Activated CD8-positive, alpha-beta T cell treated with anti-CD3 and anti-CD28 coated beads for 36 hours (primary cell): ENCODE measurements around the gene SLC12A9. TPM values are rescaled to one million over a fixed set of nuclear protein-coding genes. Genes with fewer than 3 reads are reported as not detected.

Experiments used
- ATAC-seq: fragments of 200-7000 bp; cut with Tn5 transposase; one replicate; pipeline ENCODE4 v1.10.0; 2021; ENCODE audit warnings: mild to moderate bottlenecking, moderate library complexity
- CTCF ChIA-PET: fragments of 350-600 bp; sonication (Branson Sonifier 250); formaldehyde crosslinking; loops from one replicate; lab custom pipeline; 2021; ENCODE audit warnings: antibody characterized with exemption; lab: Charles Lee
- POLR2A ChIA-PET: fragments of 350-600 bp; sonication (Branson Sonifier 250); formaldehyde crosslinking; loops from one replicate; lab custom pipeline; 2021; ENCODE audit warnings: antibody characterized with exemption; lab: Charles Lee
- DNase-seq: peaks from one replicate; pipeline ENCODE4 v3.0.0-alpha.2; 2020
- H3K27ac Mint-ChIP-seq: one replicate; pipeline ENCODE4 v1.8.0; 2021; ENCODE audit warnings: mild to moderate bottlenecking, mixed read lengths
- H3K27me3 Mint-ChIP-seq: one replicate; pipeline ENCODE4 v1.8.0; 2021; ENCODE audit warnings: mixed read lengths
- H3K36me3 Mint-ChIP-seq: one replicate; pipeline ENCODE4 v1.8.0; 2021; ENCODE audit warnings: low read depth, mixed read lengths
- H3K4me1 Mint-ChIP-seq: one replicate; pipeline ENCODE4 v1.8.0; 2021; ENCODE audit warnings: low read depth, mixed read lengths
- H3K4me3 Mint-ChIP-seq: one replicate; pipeline ENCODE4 v1.8.0; 2021; ENCODE audit warnings: mild to moderate bottlenecking, moderate library complexity, mixed read lengths
- H3K9me3 Mint-ChIP-seq: one replicate; pipeline ENCODE4 v1.8.0; 2021; ENCODE audit warnings: mixed read lengths
- intact Hi-C: fragments of 100-400 bp; cut with micrococcal nuclease; formaldehyde crosslinking; loops from one replicate; pipeline ENCODE4 v1.10.0; 2022
- total RNA-seq, 2 experiments: library from RNA; stranded (reverse); gene quantifications; one replicate each; pipeline ENCODE4 v1.2.3, GENCODE V29; 2021
- TF ChIP-seq, protein P1 (sequence below): fragments of 200-600 bp; IDR thresholded peaks from one replicate; pipeline ENCODE4 v1.8.0; 2022; ENCODE audit warnings: antibody characterized with exemption, mild to moderate bottlenecking

SLC12A9 gene
- total RNA-seq, 2 experiments from 2014 or later = 10.2 to 11.3 TPM

DNA sequence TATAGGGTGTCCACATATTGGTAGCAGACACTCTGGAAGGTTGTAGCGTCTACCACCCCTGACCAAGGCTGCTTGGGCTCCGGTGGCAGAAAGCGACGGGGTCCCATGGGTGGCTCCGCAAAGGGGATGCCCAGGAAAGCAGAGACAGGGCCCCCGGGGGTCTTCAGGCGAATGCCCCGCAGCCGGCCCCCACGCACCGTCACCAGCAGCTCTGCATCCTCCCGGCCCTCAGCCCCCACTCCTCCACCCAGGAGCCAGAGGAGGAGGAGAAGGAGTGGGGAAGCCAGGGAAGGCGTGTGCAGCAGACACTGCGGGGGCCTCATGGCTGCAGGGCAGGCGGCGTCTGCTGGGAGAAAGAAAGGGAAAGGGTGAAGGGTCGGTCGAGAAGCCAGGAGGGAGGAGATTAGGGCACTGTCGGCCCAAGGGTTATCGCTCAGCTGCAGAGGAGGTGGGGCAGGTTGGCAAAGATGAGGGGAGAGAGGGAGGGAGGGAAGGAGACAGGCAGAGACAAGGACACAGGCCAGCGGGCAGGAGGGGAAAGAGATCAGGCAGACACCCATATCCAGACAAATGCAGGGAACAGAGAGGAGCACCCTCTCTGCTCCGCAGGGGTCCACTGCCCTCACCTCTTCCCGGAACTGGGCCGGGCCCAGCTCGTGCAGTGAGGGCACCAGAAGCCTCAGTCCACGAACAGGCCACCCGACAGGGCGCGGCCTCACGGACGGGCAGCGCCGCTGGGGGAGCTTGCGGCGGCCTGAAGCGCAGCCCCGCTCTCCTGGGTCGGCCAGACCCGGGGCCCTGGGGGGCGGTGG lies 41.6 kb downstream of the SLC12A9 start:
- H3K4me1 Mint-ChIP-seq = peaks cover 14% of the 10 kb centered on the region
- no peak overlapping the region for H3K4me3 Mint-ChIP-seq
- intact Hi-C loops = no loop called here
- DNase-seq (no peak), ATAC-seq (no peak)
- H3K27ac Mint-ChIP-seq = no peak overlapping the region
- ChIA-PET POLR2A (interaction anchor here (0.5 to 1.3 kb wide), 2 partner anchors 18 to 19 kb away, joined by 3 to 4 read pairs; partner anchors contain the start of gene SRRT), CTCF (interaction anchor here (0.8 to 2.9 kb wide), 11 partner anchors 9 to 277 kb away, joined by 3 to 15 read pairs (median 4); partner anchors contain the start of gene TRIM56)
- peaks cover 43% of the 10 kb centered on the region for H3K27me3 Mint-ChIP-seq
- no peaks in the 10 kb centered on the region for H3K36me3 Mint-ChIP-seq
- TF ChIP-seq, protein P1, sequence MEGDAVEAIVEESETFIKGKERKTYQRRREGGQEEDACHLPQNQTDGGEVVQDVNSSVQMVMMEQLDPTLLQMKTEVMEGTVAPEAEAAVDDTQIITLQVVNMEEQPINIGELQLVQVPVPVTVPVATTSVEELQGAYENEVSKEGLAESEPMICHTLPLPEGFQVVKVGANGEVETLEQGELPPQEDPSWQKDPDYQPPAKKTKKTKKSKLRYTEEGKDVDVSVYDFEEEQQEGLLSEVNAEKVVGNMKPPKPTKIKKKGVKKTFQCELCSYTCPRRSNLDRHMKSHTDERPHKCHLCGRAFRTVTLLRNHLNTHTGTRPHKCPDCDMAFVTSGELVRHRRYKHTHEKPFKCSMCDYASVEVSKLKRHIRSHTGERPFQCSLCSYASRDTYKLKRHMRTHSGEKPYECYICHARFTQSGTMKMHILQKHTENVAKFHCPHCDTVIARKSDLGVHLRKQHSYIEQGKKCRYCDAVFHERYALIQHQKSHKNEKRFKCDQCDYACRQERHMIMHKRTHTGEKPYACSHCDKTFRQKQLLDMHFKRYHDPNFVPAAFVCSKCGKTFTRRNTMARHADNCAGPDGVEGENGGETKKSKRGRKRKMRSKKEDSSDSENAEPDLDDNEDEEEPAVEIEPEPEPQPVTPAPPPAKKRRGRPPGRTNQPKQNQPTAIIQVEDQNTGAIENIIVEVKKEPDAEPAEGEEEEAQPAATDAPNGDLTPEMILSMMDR = no peak
- H3K9me3 Mint-ChIP-seq = no peaks in the 10 kb centered on the region

DNA sequence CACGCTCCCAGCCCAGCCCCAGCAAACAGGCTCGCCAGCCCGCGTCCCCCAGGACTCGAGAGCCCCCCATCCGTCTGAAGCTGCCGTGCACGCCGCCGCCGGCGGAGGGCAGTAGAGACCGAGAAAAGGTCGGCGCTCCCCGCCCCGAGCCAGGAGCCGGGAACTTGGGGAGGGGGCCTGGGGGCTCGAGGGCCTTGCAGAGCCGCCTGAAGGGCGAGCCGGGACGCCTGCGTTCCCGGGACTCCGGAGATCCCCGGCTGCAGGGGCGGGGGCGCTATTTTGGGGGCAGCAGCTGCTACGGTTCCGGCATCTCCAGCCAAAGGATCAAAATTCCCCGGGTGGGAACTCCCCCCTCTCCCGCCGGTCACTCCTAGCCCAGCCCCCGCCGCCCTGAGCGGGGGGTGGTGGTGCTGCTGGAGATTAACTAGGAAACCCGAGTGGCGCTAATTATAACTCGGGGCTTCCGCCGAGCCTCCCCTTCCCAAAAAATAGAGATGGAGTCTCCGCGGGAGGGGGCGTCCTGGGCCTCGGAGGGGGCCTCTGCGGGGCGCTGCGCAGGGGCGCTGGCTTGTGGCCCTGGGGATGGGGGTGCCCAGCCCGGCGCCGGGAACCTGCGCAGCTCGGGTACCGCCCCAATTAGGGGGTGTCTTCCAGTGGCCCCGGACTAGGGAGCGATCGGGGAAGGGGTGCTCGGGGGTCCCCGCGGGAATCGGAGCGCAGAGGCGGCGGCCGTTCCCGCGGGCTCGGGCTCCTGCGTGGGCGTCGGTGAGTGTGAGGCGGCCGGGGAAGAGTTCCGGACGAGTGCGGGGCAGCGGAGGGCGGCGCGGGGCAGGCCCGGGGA lies 42.6 kb downstream of the SLC12A9 start:
- POLR2A ChIA-PET = interaction anchor here (1.3 kb wide), 1 partner anchor 19 kb away, joined by 4 read pairs; no protein-coding TSS in a partner anchor
- intact Hi-C loops = loop anchor here (5.0 kb wide), 1 partner anchor 182 kb away; no protein-coding TSS in a partner anchor

DNA sequence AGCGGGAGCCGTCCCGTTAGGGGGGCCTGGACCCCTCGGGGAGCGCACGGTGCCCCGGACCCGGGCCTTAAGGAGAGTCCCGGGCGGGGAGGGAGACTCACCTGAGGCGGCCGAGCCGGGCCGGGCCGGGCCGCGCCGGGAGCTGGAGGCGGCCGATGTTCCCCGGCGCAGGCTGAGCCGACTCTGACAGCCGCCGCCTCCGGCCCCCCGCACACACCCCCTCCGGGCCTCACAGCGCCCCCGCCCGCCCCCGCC lies 43.1 kb downstream of the SLC12A9 start, which contains the start of gene ACHE:
ACHE (minus strand) TSS at position 188 of the 255 bp plus-strand sequence. CDS start 1,656 bp downstream, outside the sequence.
- intact Hi-C loops = loop anchor here (5.0 kb wide), 1 partner anchor 182 kb away; no protein-coding TSS in a partner anchor
- peak within 1 kb of the TSS; percentile 39 for H3K4me3 Mint-ChIP-seq
- POLR2A ChIA-PET = no interaction called here

More for the DNA sequence above, 42.6 kb downstream of the SLC12A9 start:
- Mint-ChIP-seq H3K4me1 (peaks cover 14% of the 10 kb centered on the region), H3K27ac (no peak overlapping the region), H3K4me3 (peak overlapping the region; percentile 17), H3K36me3 (no peaks in the 10 kb centered on the region), H3K9me3 (no peaks in the 10 kb centered on the region), H3K27me3 (peaks cover 45% of the 10 kb centered on the region)
- peak; percentile 22 for ATAC-seq
- CTCF ChIA-PET = interaction anchor here (0.6 to 2.9 kb wide), 15 partner anchors 8 to 297 kb away, joined by 3 to 15 read pairs (median 4); partner anchors contain the start of gene TRIM56
- peak; percentile 72 for DNase-seq
- TF ChIP-seq, protein P1 = peak; percentile 94

DNA sequence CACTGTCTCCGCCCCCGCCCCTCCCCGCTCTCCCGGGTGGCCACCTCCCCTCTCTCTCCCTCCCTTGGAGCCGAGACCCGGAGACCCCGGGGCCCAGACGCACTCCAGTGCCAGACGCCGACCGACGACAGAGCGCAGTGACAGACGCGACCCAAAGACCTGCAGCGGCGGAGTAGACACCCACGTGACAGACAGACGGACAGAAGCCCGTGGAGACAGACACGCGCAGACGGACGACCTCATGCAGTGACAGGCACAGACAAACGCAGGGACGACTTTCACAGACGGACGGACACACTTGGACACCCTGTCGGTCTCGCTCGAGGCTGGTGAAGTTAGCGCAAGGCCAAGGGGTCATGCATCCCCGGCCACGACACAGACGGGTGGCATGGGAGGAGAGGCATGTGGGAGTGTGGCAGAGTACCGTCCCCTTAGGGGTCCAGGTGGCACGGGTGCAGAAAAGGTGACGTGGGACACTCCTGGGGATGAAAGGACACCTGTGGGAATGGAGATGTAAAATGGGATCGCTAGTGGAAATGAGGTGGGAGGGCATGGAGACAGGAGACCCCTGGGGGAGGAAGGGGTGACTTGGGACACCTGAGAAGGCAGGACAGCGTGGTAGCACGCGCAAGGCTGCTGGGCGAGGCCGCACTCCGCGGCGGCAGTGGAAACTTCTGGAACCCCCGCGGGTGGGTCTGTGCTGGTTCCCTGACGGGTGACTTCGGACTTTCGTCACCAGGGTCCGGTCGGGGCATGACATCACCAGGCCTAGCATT lies 43.6 kb downstream of the SLC12A9 start:
- Mint-ChIP-seq H3K9me3 (no peaks in the 10 kb centered on the region), H3K27me3 (peaks cover 49% of the 10 kb centered on the region), H3K4me1 (peaks cover 10% of the 10 kb centered on the region), H3K27ac (no peak overlapping the region), H3K36me3 (no peaks in the 10 kb centered on the region), H3K4me3 (peak overlapping the region; percentile 39)
- POLR2A ChIA-PET = no interaction called here
- TF ChIP-seq, protein P1 = no peak
- intact Hi-C loops = loop anchor here (2.0 to 5.0 kb wide), 2 partner anchors 163 to 181 kb away; no protein-coding TSS in a partner anchor
- DNase-seq = peak; percentile 46
- peak; percentile 35 for ATAC-seq
- CTCF ChIA-PET = interaction anchor here (1.2 to 2.9 kb wide), 5 partner anchors 48 to 181 kb away, joined by 3 to 15 read pairs (median 4); no protein-coding TSS in a partner anchor

More for the DNA sequence above, 43.1 kb downstream of the SLC12A9 start, which contains the start of gene ACHE:
- DNase-seq = no peak
- H3K9me3 Mint-ChIP-seq = no peaks in the 10 kb centered on the region
- no peak within 1 kb of the TSS for H3K27ac Mint-ChIP-seq
- CTCF ChIA-PET = interaction anchor here (1.2 to 2.9 kb wide), 5 partner anchors 49 to 181 kb away, joined by 3 to 15 read pairs (median 4); no protein-coding TSS in a partner anchor
- peaks cover 45% of the 10 kb centered on the region for H3K27me3 Mint-ChIP-seq
- TF ChIP-seq, protein P1 = no peak
- peak; percentile 7 for ATAC-seq
- peaks cover 12% of the 10 kb centered on the region for H3K4me1 Mint-ChIP-seq
- H3K36me3 Mint-ChIP-seq = no peaks in the 10 kb centered on the region
